GM20431 (cell line): Measurements from ENCODE around the gene STARD3NL.

Experiments used
- in situ Hi-C: fragments of 300-500 bp; cut with MseI, MboI; formaldehyde crosslinking; loops from one replicate; pipeline ENCODE4 v1.15.0; 2020; ENCODE audit warnings: low sequenced_read_pairs; ENCODE audit not compliant: unreplicated experiment

The STARD3NL gene

GRCh38 chr7:38181111-38181510 lies 3.1 kb downstream of the STARD3NL start:
- in situ Hi-C loops: no loop called here

DNA sequence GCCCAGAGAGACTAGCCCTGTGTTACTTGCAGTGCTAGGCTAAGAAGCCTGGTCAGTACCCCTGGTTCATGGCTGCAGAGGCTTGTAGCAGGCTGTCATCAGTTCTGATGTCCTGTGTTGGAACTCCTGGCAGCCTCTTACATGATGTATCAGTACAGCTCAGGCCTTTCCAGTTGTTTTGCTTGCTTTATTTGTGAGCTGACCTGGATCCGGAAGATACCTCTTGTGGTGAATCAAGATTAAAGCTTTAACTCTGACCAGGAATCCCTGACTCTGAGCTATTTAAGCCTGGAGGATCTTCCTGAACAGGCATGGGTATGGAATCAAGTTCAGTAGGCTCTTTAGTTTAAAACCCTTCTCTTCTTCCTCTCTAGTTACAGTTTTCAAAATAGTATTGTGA lies 4.4 kb downstream of the STARD3NL start:
- in situ Hi-C loops: no loop called here

- in situ Hi-C loops: no loop called here
Measured at GRCh38 chr7:38185395-38186307, 7.6 kb downstream of the STARD3NL start.

- in situ Hi-C loops: no loop called here
Measured at GRCh38 chr7:38186593-38187314, 8.7 kb downstream of the STARD3NL start.

GRCh38 chr7:38187794-38188440 lies 9.9 kb downstream of the STARD3NL start:
- in situ Hi-C loops: no loop called here

GRCh38 chr7:38189231-38189938 lies 11.3 kb downstream of the STARD3NL start:
- in situ Hi-C loops: no loop called here

DNA sequence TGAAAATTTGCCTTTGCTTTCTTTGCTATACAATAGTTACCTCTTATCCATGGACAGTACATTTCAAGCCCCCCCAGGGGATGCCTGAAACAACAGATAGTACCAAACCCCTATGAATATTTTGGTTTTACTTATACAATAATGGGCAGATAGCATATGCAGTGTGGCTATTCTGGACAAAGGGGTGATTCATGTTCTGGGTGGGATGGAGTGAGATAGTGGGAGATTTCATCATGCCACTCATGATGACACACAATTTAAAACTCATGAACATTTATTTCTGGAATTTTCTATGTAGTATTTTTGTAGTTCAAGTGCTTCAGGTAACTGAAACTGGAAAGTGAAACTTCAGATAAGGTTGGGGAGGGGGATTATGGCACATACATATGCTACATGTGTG lies 12.0 kb downstream of the STARD3NL start:
- in situ Hi-C loops: no loop called here

DNA sequence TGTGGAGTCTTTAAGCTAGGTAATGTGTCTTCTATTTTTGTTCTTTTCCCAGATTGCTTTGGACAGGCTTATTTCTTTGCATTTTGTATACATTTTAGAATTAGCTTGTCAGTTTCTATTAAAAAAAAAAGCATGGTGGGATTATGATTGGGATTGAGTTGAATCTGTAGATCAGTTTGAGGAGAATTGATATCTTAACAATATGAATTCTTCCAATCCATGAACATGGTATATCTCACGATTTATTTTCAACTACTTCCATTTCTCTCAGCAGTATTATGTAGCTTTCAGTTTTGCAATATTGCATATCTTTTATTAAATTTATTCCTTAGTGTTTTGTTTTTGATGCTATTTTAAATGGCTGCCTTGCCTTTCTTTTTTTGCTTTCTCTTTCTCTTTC lies 13.7 kb downstream of the STARD3NL start:
- in situ Hi-C loops: no loop called here

DNA sequence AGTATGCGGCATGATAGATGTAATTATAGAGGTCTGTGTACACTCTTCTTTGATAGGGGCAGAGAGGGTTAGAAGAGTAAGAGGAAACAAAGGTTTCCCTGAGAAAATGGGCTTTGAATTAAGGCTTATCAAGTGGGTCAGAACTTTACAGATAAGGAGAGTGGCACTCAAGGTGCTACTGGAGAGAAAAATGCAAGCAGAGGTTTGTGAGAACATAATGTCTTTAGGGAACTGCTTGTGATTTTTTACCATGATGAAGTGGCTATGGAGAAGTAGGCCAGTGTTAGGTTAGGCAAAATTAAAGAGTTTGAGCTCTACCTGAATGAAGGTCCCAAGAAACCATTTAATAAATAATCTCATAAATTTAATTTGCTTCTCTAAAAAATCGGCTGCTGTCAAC lies 14.3 kb downstream of the STARD3NL start:
- in situ Hi-C loops: no loop called here

GRCh38 chr7:38195804-38196595 lies 18.0 kb downstream of the STARD3NL start:
- in situ Hi-C loops: no loop called here

DNA sequence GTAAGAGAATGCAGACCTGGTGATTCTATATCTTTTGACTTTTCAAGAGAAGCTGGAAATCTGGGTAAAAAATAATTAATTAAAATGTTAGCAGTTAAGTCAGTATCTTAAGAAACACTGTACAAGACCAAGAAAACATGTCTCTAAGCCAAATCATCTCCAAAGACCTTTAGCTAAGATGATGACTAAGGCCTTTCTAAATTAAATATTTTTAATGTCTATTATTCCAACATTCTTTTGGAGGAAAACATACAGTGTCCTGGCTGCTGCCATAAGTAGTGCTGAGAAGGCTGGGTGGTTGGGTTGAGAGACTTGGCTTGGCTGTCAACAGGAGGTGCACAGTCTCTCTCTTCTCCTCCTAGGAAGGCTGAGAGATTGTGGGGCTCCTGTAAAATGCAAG lies 20.3 kb downstream of the STARD3NL start:
- in situ Hi-C loops: no loop called here

DNA sequence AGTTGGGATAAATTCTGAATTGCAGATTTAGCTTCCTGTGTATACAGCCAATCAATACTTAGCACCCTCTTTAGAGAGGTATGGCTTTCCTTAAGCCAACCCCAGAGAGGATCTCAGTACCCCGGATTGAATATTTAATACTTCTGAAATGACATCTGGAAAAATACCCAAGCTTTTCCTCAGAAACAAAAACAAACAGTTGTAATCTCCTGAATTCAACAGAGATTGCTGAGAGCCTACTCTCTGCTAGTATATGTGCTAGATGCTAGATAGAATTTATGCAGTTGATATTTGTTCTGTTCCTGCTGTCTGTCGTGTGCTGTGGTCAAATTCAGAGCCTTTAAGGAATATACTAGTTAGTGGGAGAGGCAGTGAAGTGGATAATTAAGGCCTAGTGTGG lies 21.1 kb downstream of the STARD3NL start:
- in situ Hi-C loops: no loop called here

- in situ Hi-C loops: no loop called here
Measured at GRCh38 chr7:38199782-38200181, 21.7 kb downstream of the STARD3NL start.

- in situ Hi-C loops: no loop called here
Measured at GRCh38 chr7:38206071-38206470, 28.0 kb downstream of the STARD3NL start.

DNA sequence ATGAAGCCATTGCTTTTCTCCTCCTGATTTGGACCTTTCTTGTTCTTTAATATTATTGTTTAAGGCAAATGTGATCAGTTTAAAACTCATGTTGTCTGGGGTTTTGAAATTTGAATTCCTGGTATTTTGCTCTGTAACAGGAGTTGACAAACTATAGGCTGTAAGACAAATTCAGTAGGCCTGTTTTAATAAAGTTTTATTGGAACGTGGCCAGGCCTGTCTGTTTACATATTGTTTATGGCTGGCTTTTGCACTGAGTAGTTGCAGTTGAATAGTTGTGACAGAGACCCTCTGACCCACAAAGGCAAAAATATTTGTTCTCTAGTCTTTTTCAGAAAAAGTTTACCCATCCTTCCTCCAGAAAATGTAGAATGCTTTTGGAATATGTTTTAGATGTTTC lies 29.8 kb downstream of the STARD3NL start:
- in situ Hi-C loops: no loop called here

DNA sequence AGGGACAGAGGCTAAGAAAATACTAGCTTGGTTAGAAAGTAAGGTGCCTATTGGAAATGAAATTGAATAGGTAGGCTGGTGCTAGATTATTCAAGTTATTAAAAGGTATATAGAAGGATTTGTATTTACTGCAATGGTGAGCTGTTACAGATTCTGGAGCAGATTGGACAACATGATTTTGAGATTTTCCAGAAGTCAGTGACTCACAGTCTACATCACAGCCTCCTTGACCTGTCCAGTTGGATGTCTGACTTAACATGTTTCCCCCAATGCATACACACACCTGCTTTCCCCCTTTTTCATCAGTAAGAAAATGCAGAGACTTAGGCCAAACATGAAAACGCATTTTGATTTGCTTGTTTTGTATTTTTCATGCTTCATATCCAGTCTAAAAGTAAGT lies 33.4 kb downstream of the STARD3NL start:
- in situ Hi-C loops: no loop called here

GRCh38 chr7:38211940-38212339 lies 33.9 kb downstream of the STARD3NL start:
- in situ Hi-C loops: no loop called here

GRCh38 chr7:38215115-38215514 lies 37.1 kb downstream of the STARD3NL start:
- in situ Hi-C loops: no loop called here
